Stimulated activated CD4-positive, alpha-beta T cell treated with anti-CD3 and anti-CD28 coated beads, Interleukin-12 subunit alpha, Interleukin-12 subunit beta, amount 100 ng/mL, for 24 hours (primary cell): ENCODE measurements around the gene DUSP16.
"Not testable (repeated sequence)": the region's sequence is repeated elsewhere in the genome, so short reads cannot be mapped to it uniquely, and the experiment has no call there.

Experiments used
- DNase-seq, 2 experiments: peaks; one replicate each; pipeline ENCODE4 v3.0.0-alpha.2; 2020; ENCODE audit warnings: low read depth in 2 of 2

Gene DUSP16

GRCh38 chr12:12499909-12500604 lies 62.6 kb downstream of the DUSP16 start:
- DNase-seq = no peak

GRCh38 chr12:12498210-12498609 lies 64.5 kb downstream of the DUSP16 start:
- DNase-seq = no peak

- no peak for DNase-seq
Measured at GRCh38 chr12:12495536-12495935, 67.1 kb downstream of the DUSP16 start.

- DNase-seq = no peak
Measured at GRCh38 chr12:12492547-12492946, 70.1 kb downstream of the DUSP16 start.

- no peak for DNase-seq
Measured at GRCh38 chr12:12491606-12492005, 71.1 kb downstream of the DUSP16 start.

GRCh38 chr12:12488823-12489550 lies 73.7 kb downstream of the DUSP16 start:
- no peak for DNase-seq

GRCh38 chr12:12488296-12488695 lies 74.4 kb downstream of the DUSP16 start:
- DNase-seq = no peak

GRCh38 chr12:12487490-12487889 lies 75.2 kb downstream of the DUSP16 start:
- DNase-seq = no peak

GRCh38 chr12:12486661-12487240 lies 75.9 kb downstream of the DUSP16 start:
- no peak for DNase-seq

- no peak for DNase-seq
Measured at GRCh38 chr12:12483438-12483837, 79.2 kb downstream of the DUSP16 start.

- no peak for DNase-seq
Measured at GRCh38 chr12:12482959-12483358, 79.7 kb downstream of the DUSP16 start.

GRCh38 chr12:12482150-12482761 lies 80.4 kb downstream of the DUSP16 start:
- no peak for DNase-seq

GRCh38 chr12:12481631-12482030 lies 81.0 kb downstream of the DUSP16 start:
- DNase-seq = no peak

- DNase-seq = no peak
Measured at GRCh38 chr12:12480074-12480473, 82.6 kb downstream of the DUSP16 start.

GRCh38 chr12:12477532-12477890 lies 85.2 kb downstream of the DUSP16 start:
- DNase-seq = no peak

- DNase-seq = no peak
Measured at GRCh38 chr12:12476857-12477531, 85.7 kb downstream of the DUSP16 start.

- DNase-seq = peak in 1 of 2 experiments; percentile 43
Measured at GRCh38 chr12:12474931-12475795, 87.5 kb downstream of the DUSP16 start.

GRCh38 chr12:12474471-12474928 lies 88.2 kb downstream of the DUSP16 start:
- no peak for DNase-seq

GRCh38 chr12:12473223-12473622 lies 89.4 kb downstream of the DUSP16 start:
- DNase-seq = no peak

GRCh38 chr12:12471982-12472961 lies 90.4 kb downstream of the DUSP16 start:
- DNase-seq = not testable (repeated sequence)
